CD14-positive monocyte (primary cell): Measurements from ENCODE around the gene FLT3LG. TPM values are rescaled to one million over a fixed set of nuclear protein-coding genes. Genes with fewer than 3 reads are reported as not detected.

Source experiments
- DNase-seq, 3 donors: peaks; one replicate each; pipeline ENCODE4 v3.0.0-alpha.2; 2011 to 2022
- H2AFZ ChIP-seq: 2 replicates; pipeline ENCODE4 v1.6.0; 2012; ENCODE audit warnings: mild to moderate bottlenecking, low read depth, low read length, inconsistent platforms; ENCODE audit not compliant: insufficient read depth, poor library complexity, severe bottlenecking
- H3K27ac ChIP-seq, 2 donors: 1 replicate in 1 of 2; 2 replicates in 1 of 2; pipeline ENCODE4 v1.5.1; 2012 to 2013; ENCODE audit warnings: low read length in 2 of 2, control low read depth in 1 of 2, inconsistent platforms in 1 of 2, low read depth in 1 of 2, mild to moderate bottlenecking in 1 of 2
- H3K27me3 ChIP-seq, 2 donors: one replicate each; pipeline versions ENCODE4 v1.6.0 to v1.6.1; 2011 to 2013; ENCODE audit warnings: low read length in 2 of 2; ENCODE audit not compliant: control insufficient read depth in 2 of 2, insufficient read depth in 2 of 2
- H3K36me3 ChIP-seq, 2 donors: replicated peaks in 1 of 2; 1 replicate in 1 of 2; 2 replicates in 1 of 2; pipeline versions ENCODE4 v1.5.1 to v1.6.1; 2012 to 2013; ENCODE audit warnings: low read length in 2 of 2, control low read depth in 1 of 2, inconsistent platforms in 1 of 2, mild to moderate bottlenecking in 1 of 2; ENCODE audit not compliant: insufficient read depth in 2 of 2, control insufficient read depth in 1 of 2
- H3K4me1 ChIP-seq, 2 donors: 1 replicate in 1 of 2; 2 replicates in 1 of 2; pipeline versions ENCODE4 v1.5.1 to v1.6.1; 2012 to 2013; ENCODE audit warnings: low read length in 2 of 2, control low read depth in 1 of 2, inconsistent platforms in 1 of 2, mild to moderate bottlenecking in 1 of 2, moderate library complexity in 1 of 2; ENCODE audit not compliant: insufficient read depth in 2 of 2, control insufficient read depth in 1 of 2
- H3K4me2 ChIP-seq: replicated peaks from 2 replicates; pipeline ENCODE3; 2012; ENCODE audit warnings: low read length, moderate library complexity, mild to moderate bottlenecking; ENCODE audit not compliant: poor library complexity, severe bottlenecking; ENCODE audit errors: extremely low read depth
- H3K4me3 ChIP-seq, 3 experiments: fragments of 200-600 bp in 1 of 3; sonication (generic) in 1 of 3; replicated peaks in 1 of 3; 1 replicate in 2 of 3; 2 replicates in 1 of 3; pipeline ENCODE4 v1.5.1; 2011 to 2013; ENCODE audit warnings: low read length in 3 of 3, mild to moderate bottlenecking in 3 of 3, control low read depth in 2 of 3, low read depth in 2 of 3, inconsistent platforms in 1 of 3, moderate library complexity in 1 of 3
- H3K79me2 ChIP-seq: 2 replicates; pipeline ENCODE4 v1.6.0; 2012; ENCODE audit warnings: mild to moderate bottlenecking, control low read depth, inconsistent platforms, low read length, moderate library complexity; ENCODE audit not compliant: insufficient read depth
- H3K9ac ChIP-seq: 2 replicates; pipeline ENCODE4 v1.6.0; 2017; ENCODE audit warnings: low read length, mild to moderate bottlenecking; ENCODE audit not compliant: insufficient read depth, poor library complexity, severe bottlenecking
- H3K9me3 ChIP-seq, 2 donors: replicated peaks in 1 of 2; 1 replicate in 1 of 2; 2 replicates in 1 of 2; pipeline versions ENCODE4 v1.5.1 to v1.6.1; 2012 to 2013; ENCODE audit warnings: low read length in 2 of 2, control low read depth in 1 of 2; ENCODE audit not compliant: control insufficient read depth in 1 of 2, insufficient read depth in 1 of 2
- H4K20me1 ChIP-seq: 2 replicates; pipeline ENCODE4 v1.6.0; 2012; ENCODE audit warnings: mild to moderate bottlenecking, low read length, control low read depth, moderate library complexity; ENCODE audit not compliant: insufficient read depth
- H3K27ac Mint-ChIP-seq, 7 donors: one replicate each; pipeline ENCODE4 v1.8.0; 2020; ENCODE audit warnings: mild to moderate bottlenecking in 7 of 7, mixed read lengths in 7 of 7, moderate library complexity in 6 of 7, inconsistent platforms in 2 of 7
- H3K27me3 Mint-ChIP-seq, 3 donors: one replicate each; pipeline ENCODE4 v1.8.0; 2021 to 2022; ENCODE audit warnings: low read depth in 3 of 3, mild to moderate bottlenecking in 3 of 3, mixed read lengths in 3 of 3, moderate library complexity in 3 of 3, inconsistent platforms in 1 of 3
- H3K36me3 Mint-ChIP-seq, 2 donors: one replicate each; pipeline ENCODE4 v1.8.0; 2020; ENCODE audit warnings: mixed read lengths in 2 of 2, inconsistent platforms in 1 of 2, mild to moderate bottlenecking in 1 of 2
- H3K4me1 Mint-ChIP-seq: one replicate; pipeline ENCODE4 v1.8.0; 2020; ENCODE audit warnings: mild to moderate bottlenecking, mixed read lengths
- H3K4me3 Mint-ChIP-seq, 2 donors: one replicate each; pipeline ENCODE4 v1.8.0; 2020; ENCODE audit warnings: mild to moderate bottlenecking in 2 of 2, mixed read lengths in 2 of 2, moderate library complexity in 1 of 2
- H3K9me3 Mint-ChIP-seq, 7 donors: one replicate each; pipeline ENCODE4 v1.8.0; 2020 to 2022; ENCODE audit warnings: mixed read lengths in 7 of 7, mild to moderate bottlenecking in 6 of 7, moderate library complexity in 6 of 7, inconsistent platforms in 2 of 7
- WGBS: methylation state at CpG from one replicate; pipeline ENCODE4 v1.1.5; 2013; ENCODE audit warnings: missing lambda C conversion rate; ENCODE audit not compliant: insufficient coverage; 5-methylcytosine and 5-hydroxymethylcytosine counted together
- intact Hi-C, 2 donors: fragments of 100-400 bp; cut with micrococcal nuclease; formaldehyde crosslinking; loops; one replicate each; pipeline versions ENCODE4 v1.15.0 to v1.15.1; 2023
- polyA plus RNA-seq, 3 donors: library from polyadenylated mRNA; depleted of rRNA in 1 of 3; unstranded in 2 of 3; stranded (reverse) in 1 of 3; fragments of 300-500 nt in 2 of 3; fragments of >200 nt in 1 of 3; fragmentation: Illumina TruSeq in 2 of 3; gene quantifications; 1 replicate in 2 of 3; 2 replicates in 1 of 3; pipeline ENCODE4 v1.2.3, GENCODE V29; 2012 to 2021
- TF ChIP-seq, protein P1 (sequence below): fragments of 200-600 bp; IDR thresholded peaks from one replicate; pipeline ENCODE4 v1.8.0; 2022; ENCODE audit warnings: antibody characterized with exemption, mild to moderate bottlenecking

The FLT3LG gene
- polyA plus RNA-seq, 3 donors: 5.0 to 13.8 (median 6.9) TPM

DNA sequence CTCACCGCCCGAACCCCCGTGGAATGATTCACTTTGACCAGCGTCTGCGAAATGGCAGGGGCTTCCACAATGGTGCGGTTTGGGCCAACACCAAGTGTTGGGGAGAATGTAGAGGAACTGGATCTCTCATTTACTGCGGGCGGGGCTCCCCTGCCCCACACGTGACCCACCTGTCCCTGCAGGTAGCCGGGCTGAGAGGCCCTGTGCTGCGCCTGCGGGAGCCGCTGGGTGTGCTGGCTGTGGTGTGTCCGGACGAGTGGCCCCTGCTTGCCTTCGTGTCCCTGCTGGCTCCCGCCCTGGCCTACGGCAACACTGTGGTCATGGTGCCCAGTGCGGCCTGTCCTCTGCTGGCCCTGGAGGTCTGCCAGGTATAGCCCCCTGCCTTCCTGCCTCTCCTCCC lies 5.8 kb upstream of the FLT3LG start:
- no peaks in the 10 kb centered on the region for H4K20me1 ChIP-seq
- no peak overlapping the region for H3K9ac ChIP-seq
- H2AFZ ChIP-seq: no peak overlapping the region
- WGBS: 94% methylated on average over 12 of the region's 19 CpGs
- Mint-ChIP-seq H3K27me3 (no peaks in the 10 kb centered on the region), H3K4me3 (no peak overlapping the region), H3K4me1 (peaks cover 27% of the 10 kb centered on the region), H3K27ac (peak overlapping the region in 5 of 7 donors; percentile 87 to 96 (median 93)), H3K9me3 (peaks cover 0 to 2% (median 0%) of the 10 kb centered on the region in 7 donors), H3K36me3 (peaks cover 19 to 46% of the 10 kb centered on the region in 2 donors)
- peak overlapping the region in 1 of 2 donors; percentile 21 for H3K27ac ChIP-seq
- TF ChIP-seq, protein P1, sequence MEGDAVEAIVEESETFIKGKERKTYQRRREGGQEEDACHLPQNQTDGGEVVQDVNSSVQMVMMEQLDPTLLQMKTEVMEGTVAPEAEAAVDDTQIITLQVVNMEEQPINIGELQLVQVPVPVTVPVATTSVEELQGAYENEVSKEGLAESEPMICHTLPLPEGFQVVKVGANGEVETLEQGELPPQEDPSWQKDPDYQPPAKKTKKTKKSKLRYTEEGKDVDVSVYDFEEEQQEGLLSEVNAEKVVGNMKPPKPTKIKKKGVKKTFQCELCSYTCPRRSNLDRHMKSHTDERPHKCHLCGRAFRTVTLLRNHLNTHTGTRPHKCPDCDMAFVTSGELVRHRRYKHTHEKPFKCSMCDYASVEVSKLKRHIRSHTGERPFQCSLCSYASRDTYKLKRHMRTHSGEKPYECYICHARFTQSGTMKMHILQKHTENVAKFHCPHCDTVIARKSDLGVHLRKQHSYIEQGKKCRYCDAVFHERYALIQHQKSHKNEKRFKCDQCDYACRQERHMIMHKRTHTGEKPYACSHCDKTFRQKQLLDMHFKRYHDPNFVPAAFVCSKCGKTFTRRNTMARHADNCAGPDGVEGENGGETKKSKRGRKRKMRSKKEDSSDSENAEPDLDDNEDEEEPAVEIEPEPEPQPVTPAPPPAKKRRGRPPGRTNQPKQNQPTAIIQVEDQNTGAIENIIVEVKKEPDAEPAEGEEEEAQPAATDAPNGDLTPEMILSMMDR: no peak
- DNase-seq: no peak
- peaks cover 28 to 29% of the 10 kb centered on the region in 2 donors for H3K36me3 ChIP-seq
- intact Hi-C loops: no loop called here
- H3K4me2 ChIP-seq: no peak overlapping the region
- no peaks in the 10 kb centered on the region for H3K27me3 ChIP-seq
- H3K79me2 ChIP-seq: no peaks in the 10 kb centered on the region
- no peaks in the 10 kb centered on the region for H3K9me3 ChIP-seq
- H3K4me1 ChIP-seq: peaks cover 24 to 31% of the 10 kb centered on the region in 2 donors
- H3K4me3 ChIP-seq: no peak overlapping the region

DNA sequence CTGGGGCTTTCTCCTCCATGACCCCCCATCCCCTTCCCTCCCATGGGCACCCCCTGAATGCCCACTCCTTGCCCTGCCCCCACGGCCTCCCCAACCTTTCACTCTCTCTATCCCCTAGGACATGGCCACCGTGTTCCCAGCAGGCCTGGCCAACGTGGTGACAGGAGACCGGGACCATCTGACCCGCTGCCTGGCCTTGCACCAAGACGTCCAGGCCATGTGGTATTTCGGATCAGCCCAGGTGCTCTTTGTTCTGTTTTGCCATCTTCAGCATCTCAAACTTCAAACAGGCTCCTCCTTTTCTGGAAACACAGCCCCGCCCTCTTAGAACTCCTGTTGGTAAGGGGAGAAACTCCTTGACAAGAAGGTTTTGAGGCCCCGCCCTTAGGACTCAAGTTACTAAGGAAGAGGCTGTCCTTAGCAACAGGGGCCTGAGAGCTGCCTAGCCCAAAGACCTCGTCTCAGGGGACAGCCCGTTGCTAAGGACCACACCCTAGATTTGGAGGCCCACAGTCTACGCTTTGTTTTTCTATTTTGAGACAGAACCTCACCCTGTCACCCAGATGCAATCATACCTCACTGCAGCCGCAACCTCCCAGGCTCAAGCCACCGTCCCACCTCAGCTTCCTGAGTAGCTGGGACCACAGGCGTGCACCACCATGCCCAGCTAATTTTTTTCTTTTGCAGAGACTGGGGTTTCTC lies 5.1 kb upstream of the FLT3LG start:
- peak; percentile 78 to 87 (median 81) for DNase-seq
- intact Hi-C loops: no loop called here
- Histone ChIP-seq H3K79me2 (no peaks in the 10 kb centered on the region), H3K27ac (peak overlapping the region; percentile 21 to 41), H3K4me2 (no peak overlapping the region), H3K4me3 (no peak overlapping the region), H3K27me3 (no peaks in the 10 kb centered on the region), H2AFZ (no peak overlapping the region), H3K9me3 (no peaks in the 10 kb centered on the region), H3K36me3 (peaks cover 25 to 28% of the 10 kb centered on the region in 2 donors), H4K20me1 (no peaks in the 10 kb centered on the region), H3K4me1 (peaks cover 28 to 38% of the 10 kb centered on the region in 2 donors), H3K9ac (peak overlapping the region; percentile 8)
- Mint-ChIP-seq H3K36me3 (peaks cover 19 to 46% of the 10 kb centered on the region in 2 donors), H3K27ac (peak overlapping the region; percentile 84 to 96 (median 93)), H3K9me3 (peaks cover 0 to 2% (median 0%) of the 10 kb centered on the region in 7 donors), H3K4me1 (peaks cover 33% of the 10 kb centered on the region), H3K27me3 (no peaks in the 10 kb centered on the region), H3K4me3 (peak overlapping the region in 1 of 2 donors; percentile 15)
- TF ChIP-seq, protein P1: no peak
- WGBS: 49% methylated on average over 12 of the region's 15 CpGs
